Heart right ventricle (tissue), 16 donors: ENCODE results near the gene FBXO9. TPM values are rescaled to one million over a fixed set of nuclear protein-coding genes. Genes with fewer than 3 reads are reported as not detected.

Experiments
- ATAC-seq, 8 donors: fragments of 200-7000 bp; cut with Tn5 transposase; one replicate each; pipeline ENCODE4 v1.9.1; 2020; ENCODE audit warnings: mild to moderate bottlenecking in 8 of 8, moderate library complexity in 8 of 8, moderate number of reproducible peaks in 1 of 8
- DNase-seq, 2 donors: peaks; one replicate each; pipeline ENCODE4 v3.0.0-alpha.2; 2020
- H3K27ac ChIP-seq, 10 donors: fragments of 200-600 bp; sonication (generic) in 2 of 10; one replicate each; pipeline versions ENCODE4 v1.5.0 to v1.8.0; 2020 to 2022; ENCODE audit warnings: mild to moderate bottlenecking in 3 of 10
- H3K27me3 ChIP-seq, 7 donors: fragments of 200-600 bp; one replicate each; pipeline ENCODE4 v1.8.0; 2021 to 2022; ENCODE audit warnings: mild to moderate bottlenecking in 2 of 7
- H3K36me3 ChIP-seq, 9 donors: fragments of 200-600 bp; sonication (generic) in 1 of 9; one replicate each; pipeline versions ENCODE4 v1.5.0 to v1.8.0; 2020 to 2022; ENCODE audit warnings: mild to moderate bottlenecking in 2 of 9
- H3K4me1 ChIP-seq, 9 donors: fragments of 200-600 bp; sonication (generic) in 1 of 9; one replicate each; pipeline versions ENCODE4 v1.5.0 to v1.8.0; 2020 to 2022; ENCODE audit warnings: mild to moderate bottlenecking in 4 of 9
- H3K4me3 ChIP-seq, 10 donors: fragments of 200-600 bp; sonication (generic) in 2 of 10; one replicate each; pipeline versions ENCODE4 v1.5.0 to v1.8.0; 2020 to 2022; ENCODE audit warnings: mild to moderate bottlenecking in 7 of 10, moderate library complexity in 2 of 10
- H3K9me3 ChIP-seq, 11 donors: fragments of 200-600 bp in 10 of 11; sonication (generic) in 2 of 11; one replicate each; pipeline versions ENCODE4 v1.5.0 to v1.8.0; 2013 to 2022; ENCODE audit warnings: mild to moderate bottlenecking in 2 of 11, control low read depth in 1 of 11, moderate library complexity in 1 of 11
- WGBS, 2 donors: extraction: QIAGEN DNeasy Blood & Tissue Kit; methylation state at CpG; one replicate each; pipeline ENCODE4 v1.1.7; 2013; ENCODE audit warnings: inconsistent platforms in 1 of 2; 5-methylcytosine and 5-hydroxymethylcytosine counted together
- intact Hi-C, 10 donors: fragments of 100-400 bp; cut with DNase I; formaldehyde crosslinking; loops; one replicate each; pipeline versions ENCODE4 v1.11.1 to v1.14.2; 2022
- polyA plus RNA-seq, 2 donors: library from polyadenylated mRNA; stranded (reverse); fragments of 200-250 nt; gene quantifications; one replicate each; pipeline ENCODE4 v1.2.3, GENCODE V29; 2013
- total RNA-seq, 10 donors: library from RNA; stranded (reverse); fragmentation: NEBNext Ultra II Directional in 3 of 10; extraction: Animal tissue kit (Norgen Biotek cat#: 25700) in 3 of 10; gene quantifications; one replicate each; pipeline versions ENCODE4 v1.2.1 to v1.2.4, GENCODE V29; 2021 to 2023
- TF ChIP-seq, protein P1 (sequence below), 9 donors: fragments of 200-600 bp; sonication (generic) in 2 of 9; IDR thresholded peaks; one replicate each; pipeline versions ENCODE4 v1.5.0 to v1.8.0; 2021 to 2022; ENCODE audit warnings: antibody characterized with exemption in 9 of 9, mild to moderate bottlenecking in 5 of 9, moderate library complexity in 1 of 9
- donor health status: Arrhythmogenic right ventricular cardiomyopathy.
- donor health status: ischemic (EF 13 %, LVEDD 7.1; RV severe dilation, severe dysfunction).
- donor health status: healthy with polysubstance abuse.
- donor health status: DM: no; HTN: yes; CAD: no.
- donor health status: DM: no; HTN: no; CAD: no.
- donor health status: ischemic (EF 25% LVEDD 6.9; RV normal size, moderate dysfunction).
- donor health status: ischemic (EF 25% LVEDD 5.7; RV mildly dilated, moderate dysfunction).
- donor health status: healthy.
- donor health status: DM: yes; HTN: yes; CAD: no.
- donor health status: Ischemic cardiomyopathy.
- donor health status: ischemic (EF 35%, LVEDD 5.7; RV mildly dilated, moderate dysfunction).
- donor health status: nonischemic (EF 11% LVEDD 7.7; RV severe dilation, severe dysfunction).
- donor health status: DM: yes; HTN: yes; CAD: no.
- donor health status: PGD.
- donor health status: ischemic (EF 29% LVEDD 5.4; RV normal size, mild dysfunction).
- donor health status: nonischemic (EF 23%, LVEDD 6.1; RV moderate dilation, normal function).

The FBXO9 gene
- total and polyA plus RNA-seq, 12 donors = 16.8 to 80.8 (median 61.8) TPM

DNA sequence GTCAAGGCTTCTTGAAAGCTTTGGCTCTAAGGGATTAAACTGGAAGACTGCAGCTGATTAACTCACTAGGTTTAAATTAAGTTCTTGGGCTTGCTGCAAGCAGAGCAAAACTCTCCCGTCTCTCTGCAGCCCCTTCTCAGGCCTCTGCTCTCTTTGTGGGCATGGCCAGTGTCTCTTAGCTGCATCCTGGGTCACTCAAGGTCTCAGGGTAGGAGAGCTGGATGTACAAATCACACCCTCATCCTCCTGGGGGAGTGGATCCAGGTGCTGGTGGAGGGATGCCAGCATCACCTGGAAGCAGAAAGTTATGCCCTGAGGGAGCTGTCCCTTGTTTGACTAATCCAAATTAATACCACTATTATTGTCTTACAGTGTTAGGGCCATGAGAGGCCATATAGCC lies 47.7 kb downstream of the FBXO9 start:
- 47 to 51% methylated on average over 1 of the region's 1 CpG for WGBS, 2 donors
- intact Hi-C loops = no loop called here
- ATAC-seq = no peak

DNA sequence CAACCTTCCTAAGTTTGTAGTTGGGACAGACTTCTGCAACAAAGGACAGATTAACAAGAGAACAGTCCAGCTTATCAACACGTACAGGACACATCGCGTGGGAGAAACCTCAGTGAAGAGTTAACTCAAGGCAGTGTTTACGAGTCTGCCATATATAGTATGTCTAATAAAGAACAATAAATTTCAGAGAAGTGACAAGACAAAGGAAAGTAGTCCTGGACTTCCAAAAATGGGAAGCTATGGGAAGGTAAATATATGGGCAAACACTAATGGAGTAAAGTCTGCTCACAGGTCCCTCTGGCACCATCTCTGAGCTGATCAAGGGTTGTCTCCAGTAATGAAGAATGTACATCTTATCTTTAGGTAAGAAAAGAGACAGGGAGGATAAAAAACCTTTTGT lies 48.5 kb downstream of the FBXO9 start:
- Histone ChIP-seq H3K4me1 (no peaks in the 10 kb centered on the region), H3K27me3 (no peaks in the 10 kb centered on the region), H3K9me3 (peaks cover 0 to 8% (median 0%) of the 10 kb centered on the region in 11 donors), H3K36me3 (no peaks in the 10 kb centered on the region), H3K4me3 (no peak overlapping the region), H3K27ac (no peak overlapping the region)
- ATAC-seq (no peak), DNase-seq (no peak)
- intact Hi-C loops = no loop called here
- WGBS, 2 donors = 49 to 54% methylated on average over 4 of the region's 4 CpGs
- TF ChIP-seq, protein P1, sequence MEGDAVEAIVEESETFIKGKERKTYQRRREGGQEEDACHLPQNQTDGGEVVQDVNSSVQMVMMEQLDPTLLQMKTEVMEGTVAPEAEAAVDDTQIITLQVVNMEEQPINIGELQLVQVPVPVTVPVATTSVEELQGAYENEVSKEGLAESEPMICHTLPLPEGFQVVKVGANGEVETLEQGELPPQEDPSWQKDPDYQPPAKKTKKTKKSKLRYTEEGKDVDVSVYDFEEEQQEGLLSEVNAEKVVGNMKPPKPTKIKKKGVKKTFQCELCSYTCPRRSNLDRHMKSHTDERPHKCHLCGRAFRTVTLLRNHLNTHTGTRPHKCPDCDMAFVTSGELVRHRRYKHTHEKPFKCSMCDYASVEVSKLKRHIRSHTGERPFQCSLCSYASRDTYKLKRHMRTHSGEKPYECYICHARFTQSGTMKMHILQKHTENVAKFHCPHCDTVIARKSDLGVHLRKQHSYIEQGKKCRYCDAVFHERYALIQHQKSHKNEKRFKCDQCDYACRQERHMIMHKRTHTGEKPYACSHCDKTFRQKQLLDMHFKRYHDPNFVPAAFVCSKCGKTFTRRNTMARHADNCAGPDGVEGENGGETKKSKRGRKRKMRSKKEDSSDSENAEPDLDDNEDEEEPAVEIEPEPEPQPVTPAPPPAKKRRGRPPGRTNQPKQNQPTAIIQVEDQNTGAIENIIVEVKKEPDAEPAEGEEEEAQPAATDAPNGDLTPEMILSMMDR (IDR thresholded peaks at IDR 0.05) = no peak

More for the DNA sequence above, 47.7 kb downstream of the FBXO9 start:
- TF ChIP-seq, protein P1 (IDR thresholded peaks at IDR 0.05) = no peak
- no peaks in the 10 kb centered on the region for H3K4me1 ChIP-seq
- no peaks in the 10 kb centered on the region for H3K27me3 ChIP-seq
- H3K27ac ChIP-seq = no peak overlapping the region
- H3K9me3 ChIP-seq = peaks cover 0 to 8% (median 0%) of the 10 kb centered on the region in 11 donors
- no peak overlapping the region for H3K4me3 ChIP-seq
- DNase-seq = no peak
- no peaks in the 10 kb centered on the region for H3K36me3 ChIP-seq

DNA sequence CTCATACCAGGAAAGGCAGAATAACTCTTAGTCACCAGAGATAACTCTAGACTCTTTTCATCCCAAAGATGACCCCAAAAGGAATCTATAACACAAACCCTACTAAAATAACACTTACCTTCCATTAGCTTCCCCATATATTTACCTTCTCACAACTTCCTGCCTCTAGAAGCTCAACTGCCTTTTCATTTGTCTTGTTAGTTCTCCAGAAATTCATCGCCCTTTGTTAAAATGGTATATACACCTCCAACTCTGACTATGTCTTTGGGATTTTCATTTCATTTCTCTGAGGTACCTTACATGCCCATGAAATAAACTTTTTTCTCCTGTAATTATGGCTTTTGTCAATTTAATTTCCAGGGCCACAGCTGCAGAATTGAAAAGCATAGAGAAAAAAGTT lies 49.9 kb downstream of the FBXO9 start:
- Histone ChIP-seq H3K36me3 (no peaks in the 10 kb centered on the region), H3K9me3 (peaks cover 0 to 8% (median 0%) of the 10 kb centered on the region in 11 donors), H3K4me1 (no peaks in the 10 kb centered on the region), H3K27ac (no peak overlapping the region), H3K27me3 (no peaks in the 10 kb centered on the region), H3K4me3 (no peak overlapping the region)
- WGBS, 2 donors = 97% methylated on average over 1 of the region's 1 CpG
- intact Hi-C loops = no loop called here
- no peak for ATAC-seq
- DNase-seq = no peak
- TF ChIP-seq, protein P1 (IDR thresholded peaks at IDR 0.05) = no peak

DNA sequence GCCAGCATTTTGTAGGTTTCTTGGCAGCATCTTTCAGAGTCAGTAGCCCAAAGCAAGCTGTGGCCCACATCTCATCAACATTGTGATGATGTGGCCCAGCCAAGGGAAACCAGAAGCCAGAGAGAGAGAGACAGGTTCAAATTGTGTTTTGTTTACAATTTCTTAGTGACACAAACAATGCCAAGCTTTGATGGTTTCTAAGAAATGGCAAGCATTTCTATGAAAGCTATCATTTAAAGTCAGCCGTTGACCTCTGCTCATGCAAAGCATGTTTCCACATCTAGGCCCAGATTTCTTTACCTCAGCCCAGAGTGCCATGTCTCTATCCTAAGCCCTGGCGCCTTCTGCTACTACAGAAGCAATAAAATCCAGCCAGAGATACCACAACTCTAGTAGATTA lies 50.5 kb downstream of the FBXO9 start:
- H3K4me3 ChIP-seq = no peak overlapping the region
- H3K4me1 ChIP-seq = no peaks in the 10 kb centered on the region
- peaks cover 0 to 8% (median 0%) of the 10 kb centered on the region in 11 donors for H3K9me3 ChIP-seq
- intact Hi-C loops = no loop called here
- no peaks in the 10 kb centered on the region for H3K27me3 ChIP-seq
- 93 to 95% methylated on average over 2 of the region's 2 CpGs for WGBS, 2 donors
- no peak overlapping the region for H3K27ac ChIP-seq
- TF ChIP-seq, protein P1 (IDR thresholded peaks at IDR 0.05) = no peak
- DNase-seq (no peak), ATAC-seq (no peak)
- no peaks in the 10 kb centered on the region for H3K36me3 ChIP-seq
